Pons (tissue), 1 donor: ENCODE results near the gene CSTPP1.
"Not testable (repeated sequence)": the region's sequence is repeated elsewhere in the genome, so short reads cannot be mapped to it uniquely, and the experiment has no call there.

Source experiments
- DNase-seq: peaks from one replicate; pipeline ENCODE4 v3.0.0-alpha.2; 2016; ENCODE audit warnings: low spot score

The CSTPP1 gene

GRCh38 chr11:46991391-46991790 lies 54.8 kb downstream of the CSTPP1 start:
- no peak for DNase-seq

GRCh38 chr11:46992386-46992785 lies 55.8 kb downstream of the CSTPP1 start:
- not testable (repeated sequence) for DNase-seq

GRCh38 chr11:46997796-46998195 lies 61.2 kb downstream of the CSTPP1 start:
- DNase-seq = not testable (repeated sequence)

GRCh38 chr11:46999217-46999616 lies 62.7 kb downstream of the CSTPP1 start:
- no peak for DNase-seq

GRCh38 chr11:47000033-47000432 lies 63.5 kb downstream of the CSTPP1 start:
- no peak for DNase-seq

- DNase-seq = no peak
Measured at GRCh38 chr11:47001781-47002181, 65.2 kb downstream of the CSTPP1 start.

- no peak for DNase-seq
Measured at GRCh38 chr11:47002390-47002789, 65.8 kb downstream of the CSTPP1 start.

- DNase-seq = peak; percentile 76
Measured at GRCh38 chr11:47003180-47003877, 66.8 kb downstream of the CSTPP1 start.

- DNase-seq = peak; percentile 94
Measured at GRCh38 chr11:47004595-47005033, 68.1 kb downstream of the CSTPP1 start.

- DNase-seq = no peak
Measured at GRCh38 chr11:47005441-47005840, 68.9 kb downstream of the CSTPP1 start.

GRCh38 chr11:47007579-47007978 lies 71.0 kb downstream of the CSTPP1 start:
- no peak for DNase-seq

GRCh38 chr11:47010179-47010578 lies 73.6 kb downstream of the CSTPP1 start:
- no peak for DNase-seq

- DNase-seq = no peak
Measured at GRCh38 chr11:47014097-47014496, 77.5 kb downstream of the CSTPP1 start.

- no peak for DNase-seq
Measured at GRCh38 chr11:47018637-47019036, 82.1 kb downstream of the CSTPP1 start.

- peak; percentile 12 for DNase-seq
Measured at GRCh38 chr11:47020793-47021526, 84.4 kb downstream of the CSTPP1 start.

- no peak for DNase-seq
Measured at GRCh38 chr11:47021527-47021818, 84.9 kb downstream of the CSTPP1 start.

GRCh38 chr11:47021965-47022364 lies 85.4 kb downstream of the CSTPP1 start:
- no peak for DNase-seq

GRCh38 chr11:47028195-47029093 lies 91.9 kb downstream of the CSTPP1 start:
- DNase-seq = no peak

GRCh38 chr11:47033439-47033838 lies 96.9 kb downstream of the CSTPP1 start:
- DNase-seq = no peak

GRCh38 chr11:47034091-47034490 lies 97.5 kb downstream of the CSTPP1 start:
- DNase-seq = no peak

- no peak for DNase-seq
Measured at GRCh38 chr11:47035108-47035507, 98.5 kb downstream of the CSTPP1 start.

GRCh38 chr11:47044119-47044518 lies 107.6 kb downstream of the CSTPP1 start:
- no peak for DNase-seq

GRCh38 chr11:47047972-47048371 lies 111.4 kb downstream of the CSTPP1 start:
- no peak for DNase-seq
